Fibroblast of lung (primary cell): Measurements from ENCODE around the gene MEF2A.

Experiments used
- EZH2 ChIP-seq: IDR thresholded peaks from 2 replicates; pipeline ENCODE4 v1.5.1; 2012; ENCODE audit warnings: low read length, control low read depth, mild to moderate bottlenecking; ENCODE audit errors: missing control alignments
- TF ChIP-seq, protein P1 (sequence below), 2 donors: IDR thresholded peaks in 1 of 2; conservative IDR thresholded peaks in 1 of 2; 1 replicate in 1 of 2; 2 replicates in 1 of 2; pipeline ENCODE4 v1.5.1; 2011 to 2012; ENCODE audit warnings: low read length in 2 of 2, control low read depth in 1 of 2, inconsistent platforms in 1 of 2, low read depth in 1 of 2, mild to moderate bottlenecking in 1 of 2

DNA sequence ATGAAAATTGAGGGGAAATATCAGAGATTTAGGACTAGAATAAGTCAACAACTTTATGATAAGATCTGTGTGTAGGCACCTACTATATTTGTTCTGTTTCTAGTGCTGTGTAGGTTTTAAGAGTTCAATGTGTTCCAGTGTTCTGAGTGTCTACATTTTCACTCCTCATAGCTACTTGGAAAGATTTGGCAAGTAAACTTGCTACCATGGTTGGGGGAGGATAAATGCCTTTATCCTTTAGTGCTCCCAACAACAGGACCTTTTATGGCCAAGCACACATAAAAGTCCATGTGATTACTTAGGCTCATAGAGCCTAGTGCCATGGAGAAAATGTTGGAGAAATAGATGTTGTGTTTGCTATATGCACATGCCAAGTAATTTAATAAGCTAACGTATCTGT is 103.5 kb downstream of the MEF2A start:
- TF ChIP-seq, protein P1, sequence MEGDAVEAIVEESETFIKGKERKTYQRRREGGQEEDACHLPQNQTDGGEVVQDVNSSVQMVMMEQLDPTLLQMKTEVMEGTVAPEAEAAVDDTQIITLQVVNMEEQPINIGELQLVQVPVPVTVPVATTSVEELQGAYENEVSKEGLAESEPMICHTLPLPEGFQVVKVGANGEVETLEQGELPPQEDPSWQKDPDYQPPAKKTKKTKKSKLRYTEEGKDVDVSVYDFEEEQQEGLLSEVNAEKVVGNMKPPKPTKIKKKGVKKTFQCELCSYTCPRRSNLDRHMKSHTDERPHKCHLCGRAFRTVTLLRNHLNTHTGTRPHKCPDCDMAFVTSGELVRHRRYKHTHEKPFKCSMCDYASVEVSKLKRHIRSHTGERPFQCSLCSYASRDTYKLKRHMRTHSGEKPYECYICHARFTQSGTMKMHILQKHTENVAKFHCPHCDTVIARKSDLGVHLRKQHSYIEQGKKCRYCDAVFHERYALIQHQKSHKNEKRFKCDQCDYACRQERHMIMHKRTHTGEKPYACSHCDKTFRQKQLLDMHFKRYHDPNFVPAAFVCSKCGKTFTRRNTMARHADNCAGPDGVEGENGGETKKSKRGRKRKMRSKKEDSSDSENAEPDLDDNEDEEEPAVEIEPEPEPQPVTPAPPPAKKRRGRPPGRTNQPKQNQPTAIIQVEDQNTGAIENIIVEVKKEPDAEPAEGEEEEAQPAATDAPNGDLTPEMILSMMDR (conservative IDR thresholded peaks at IDR 0.05 in 1 of 2, IDR thresholded peaks at IDR 0.05 in 1 of 2; ENCODE audit: low read depth in 1 of 2, low read length in 2 of 2) = no peak
- no peak for TF ChIP-seq EZH2
